Measurements from ENCODE around the gene CMTM8.
"Not testable (repeated sequence)": the region's sequence is repeated elsewhere in the genome, so short reads cannot be mapped to it uniquely, and the experiment has no call there.

The CMTM8 gene, protein sequence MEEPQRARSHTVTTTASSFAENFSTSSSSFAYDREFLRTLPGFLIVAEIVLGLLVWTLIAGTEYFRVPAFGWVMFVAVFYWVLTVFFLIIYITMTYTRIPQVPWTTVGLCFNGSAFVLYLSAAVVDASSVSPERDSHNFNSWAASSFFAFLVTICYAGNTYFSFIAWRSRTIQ

GRCh38 chr3:32238453-32239306 lies at the start of gene CMTM8:
CMTM8 (plus strand) TSS chr3:32238680; CDS start chr3:32238973, 293 bp downstream.
- DNase-seq (ENCODE audit: low read depth in 2 of 2), result peak; percentile 39 to 59

- DNase-seq (ENCODE audit: low read depth in 2 of 2), result no peak
Measured at GRCh38 chr3:32189693-32190092, 48.8 kb upstream of the CMTM8 start.

DNA sequence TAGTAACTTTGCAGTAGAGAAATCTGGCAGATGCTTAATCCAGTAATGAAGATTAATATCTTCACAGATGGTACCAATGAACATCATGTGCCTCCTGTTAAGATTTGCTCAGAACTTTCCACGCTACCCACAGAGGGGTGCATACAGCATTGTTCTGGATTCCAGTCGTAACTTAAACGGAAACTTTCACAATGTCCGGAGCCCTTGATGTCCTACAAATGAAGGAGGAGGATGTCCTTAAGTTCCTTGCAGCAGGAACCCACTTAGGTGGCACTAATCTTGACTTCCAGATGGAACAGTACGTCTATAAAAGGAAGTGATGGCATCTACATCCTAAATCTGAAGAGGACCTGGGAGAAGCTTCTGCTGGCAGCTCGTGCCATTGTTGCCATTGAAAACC lies 47.9 kb upstream of the CMTM8 start:
- not testable (repeated sequence) for DNase-seq (ENCODE audit: low read depth in 2 of 2)

DNA sequence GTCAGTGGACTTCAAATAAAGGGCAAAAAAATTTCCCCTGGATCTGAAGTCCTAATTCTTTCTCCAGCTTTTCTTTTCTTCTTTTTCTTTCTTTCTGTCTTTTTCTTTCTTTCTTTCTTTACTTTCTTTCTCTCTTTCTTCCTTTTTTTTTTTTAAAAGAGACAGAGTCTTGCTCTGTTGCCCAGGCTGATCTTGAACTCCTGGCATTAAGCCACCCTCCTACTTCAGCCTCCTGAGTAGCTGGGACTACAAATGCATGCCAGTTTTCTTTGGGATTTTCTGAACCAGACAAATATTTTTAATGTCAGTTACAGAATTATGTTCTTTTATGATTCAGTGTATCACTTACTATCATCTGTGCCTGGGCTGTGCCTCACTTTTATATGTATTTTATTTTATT lies 45.4 kb upstream of the CMTM8 start:
- DNase-seq (ENCODE audit: low read depth in 2 of 2), result no peak

GRCh38 chr3:32194653-32195052 lies 43.8 kb upstream of the CMTM8 start:
- DNase-seq (ENCODE audit: low read depth in 2 of 2), result no peak

DNA sequence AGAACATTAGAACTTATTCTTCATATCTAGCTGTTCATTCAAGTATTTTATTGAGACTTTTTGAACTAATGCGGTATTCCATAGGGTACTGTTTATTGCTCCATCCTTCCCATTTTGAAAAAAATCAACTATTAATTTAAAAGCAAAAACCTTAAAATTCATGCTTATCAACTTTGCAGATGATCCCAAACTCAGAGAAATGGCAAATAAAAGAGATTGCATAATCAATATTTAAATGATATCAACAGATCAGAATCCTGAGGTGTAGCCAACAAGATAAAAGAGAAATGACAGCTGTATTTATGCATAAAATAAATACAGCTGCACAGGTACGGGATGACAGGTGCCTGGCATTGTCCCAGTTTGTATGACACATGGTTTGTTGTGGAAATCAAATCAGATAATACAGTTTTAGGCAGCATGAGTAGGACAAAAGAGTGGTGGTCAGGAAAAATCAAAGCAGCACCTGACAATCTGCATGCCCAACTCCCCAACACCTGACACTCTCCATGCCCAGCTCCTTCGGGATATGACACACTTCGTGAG lies 42.4 kb upstream of the CMTM8 start:
- no peak for DNase-seq (ENCODE audit: low read depth in 2 of 2)

- no peak for DNase-seq (ENCODE audit: low read depth in 2 of 2)
Measured at GRCh38 chr3:32197991-32198390, 40.5 kb upstream of the CMTM8 start.

DNA sequence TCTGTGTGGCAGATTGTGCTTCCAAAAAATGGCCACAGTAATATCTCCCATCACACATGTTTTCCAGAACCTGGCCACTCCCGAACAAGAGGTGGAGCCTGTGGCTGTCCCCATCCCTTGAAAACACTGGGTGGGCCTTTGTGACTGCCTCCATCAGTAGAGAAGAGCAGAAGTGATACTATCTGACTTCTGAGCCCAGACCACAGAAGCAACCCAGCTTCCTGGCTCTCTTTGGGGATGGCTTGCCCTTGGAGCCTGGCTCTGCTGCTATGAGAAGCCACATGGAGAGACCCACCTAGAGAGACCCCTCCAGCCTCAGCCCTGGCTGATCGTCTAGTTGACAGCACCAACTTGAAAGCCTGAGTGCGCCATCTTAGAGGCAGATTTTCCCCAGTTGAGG lies 39.8 kb upstream of the CMTM8 start:
- no peak for DNase-seq (ENCODE audit: low read depth in 2 of 2)

GRCh38 chr3:32200490-32200889 lies 38.0 kb upstream of the CMTM8 start:
- no peak for DNase-seq (ENCODE audit: low read depth in 2 of 2)

GRCh38 chr3:32200992-32201758 lies 37.3 kb upstream of the CMTM8 start:
- no peak for DNase-seq (ENCODE audit: low read depth in 2 of 2)

- no peak for DNase-seq (ENCODE audit: low read depth in 2 of 2)
Measured at GRCh38 chr3:32202496-32202895, 36.0 kb upstream of the CMTM8 start.

DNA sequence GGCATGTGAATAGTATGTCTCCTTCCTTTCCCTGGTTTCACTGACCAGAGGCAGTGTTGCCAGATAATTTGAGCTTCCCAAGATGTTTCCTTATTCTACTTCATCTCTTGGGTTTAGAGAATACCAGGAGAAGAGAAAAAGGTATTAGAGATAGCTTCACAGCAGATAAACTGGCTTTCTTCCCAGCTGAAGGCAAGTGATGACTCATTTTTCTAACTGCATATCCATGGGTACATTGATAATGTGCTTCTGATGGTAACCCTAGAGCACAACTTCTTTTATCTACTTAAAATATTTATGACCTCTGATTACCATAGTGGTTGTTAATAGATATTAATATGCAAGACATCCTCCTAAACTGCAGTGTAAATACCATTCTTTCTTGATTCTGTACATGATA lies 34.6 kb upstream of the CMTM8 start:
- DNase-seq (ENCODE audit: low read depth in 2 of 2), result no peak

DNA sequence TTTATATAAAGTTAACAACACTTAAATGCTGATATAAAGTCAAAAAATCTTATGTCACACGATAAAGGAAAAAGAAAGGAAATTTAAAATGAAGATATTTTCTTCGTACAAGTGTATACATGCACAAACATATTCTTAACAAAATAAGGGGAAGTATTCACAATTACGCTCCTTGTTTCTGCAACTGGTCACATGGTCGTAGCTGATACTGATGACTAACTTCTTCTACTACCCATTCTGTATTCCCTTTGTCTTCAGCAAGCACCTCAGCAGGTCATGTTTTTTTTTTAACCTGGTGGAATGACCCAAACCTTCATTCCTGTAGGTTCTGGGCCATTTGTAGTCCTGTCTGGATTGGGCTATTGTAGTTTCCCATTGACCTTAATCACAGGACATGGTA lies 30.0 kb upstream of the CMTM8 start:
- no peak for DNase-seq (ENCODE audit: low read depth in 2 of 2)

DNA sequence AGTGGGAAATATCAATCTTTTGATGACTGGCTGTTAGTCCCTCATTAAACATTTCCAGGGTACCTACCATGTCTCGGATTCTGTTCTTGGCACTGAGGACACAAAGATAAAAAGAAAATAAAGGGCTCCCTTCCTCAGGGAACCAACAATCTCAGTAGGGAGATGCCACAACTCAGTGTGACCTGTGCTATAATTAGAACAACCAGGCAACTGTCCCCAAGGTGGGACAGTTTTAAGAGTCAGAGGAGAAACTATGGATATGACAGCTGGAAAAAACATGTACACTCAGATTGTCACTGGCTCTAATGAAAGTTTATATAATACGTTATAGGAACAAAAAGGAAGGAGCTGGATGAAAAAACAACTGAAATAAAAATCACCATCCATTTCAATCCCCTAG lies 23.3 kb upstream of the CMTM8 start:
- DNase-seq (ENCODE audit: low read depth in 2 of 2), result no peak

GRCh38 chr3:32216172-32216783 lies 22.2 kb upstream of the CMTM8 start:
- no peak for DNase-seq (ENCODE audit: low read depth in 2 of 2)

GRCh38 chr3:32217339-32217738 lies 21.1 kb upstream of the CMTM8 start:
- no peak for DNase-seq (ENCODE audit: low read depth in 2 of 2)

DNA sequence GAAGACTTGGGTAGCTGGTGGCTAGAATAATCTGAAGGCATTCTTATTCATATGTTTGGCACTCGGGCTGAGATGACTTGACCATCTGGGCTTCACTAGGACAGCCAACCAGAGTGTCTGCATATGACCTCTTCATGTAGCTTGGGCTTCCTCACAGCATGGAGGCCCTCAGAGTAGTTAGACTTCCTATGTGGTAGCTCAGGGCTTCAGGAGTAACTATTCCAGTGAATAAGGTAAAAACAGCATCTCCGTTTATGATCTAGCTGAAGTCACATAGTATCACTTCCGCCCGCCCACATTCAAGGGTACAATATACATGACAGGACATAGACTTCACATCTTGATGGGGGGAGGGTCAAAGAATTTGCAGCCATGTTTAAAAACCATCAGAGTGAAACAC lies 18.9 kb upstream of the CMTM8 start:
- no peak for DNase-seq (ENCODE audit: low read depth in 2 of 2)

DNA sequence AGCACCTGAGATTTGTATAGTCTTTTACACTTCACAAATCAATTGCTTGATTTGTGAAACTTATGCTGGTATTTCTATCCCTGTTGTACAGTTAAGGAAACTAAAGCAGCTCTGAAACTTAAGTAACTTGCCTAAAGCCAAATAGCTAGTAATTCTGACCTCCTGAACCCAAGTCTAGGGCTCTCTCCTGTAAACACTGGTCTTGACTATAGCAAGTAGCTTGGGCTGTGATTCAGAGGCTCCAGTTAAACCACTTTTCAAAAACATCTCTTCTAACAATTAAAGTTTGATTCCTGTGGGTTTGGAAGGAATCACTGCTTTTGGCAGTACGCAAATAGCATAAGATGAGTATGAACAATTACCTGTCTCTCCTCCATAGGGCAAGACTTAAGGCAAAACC lies 18.5 kb upstream of the CMTM8 start:
- DNase-seq (ENCODE audit: low read depth in 2 of 2), result no peak

GRCh38 chr3:32222950-32223349 lies 15.5 kb upstream of the CMTM8 start:
- DNase-seq (ENCODE audit: low read depth in 2 of 2), result no peak

- DNase-seq (ENCODE audit: low read depth in 2 of 2), result no peak
Measured at GRCh38 chr3:32224016-32224516, 14.4 kb upstream of the CMTM8 start.

- DNase-seq (ENCODE audit: low read depth in 2 of 2), result no peak
Measured at GRCh38 chr3:32226875-32227500, 11.5 kb upstream of the CMTM8 start.
